IMR-90 (cell line): ENCODE results near the gene CYB561D2. TPM values are rescaled to one million over a fixed set of nuclear protein-coding genes. Genes with fewer than 3 reads are reported as not detected.

ENCODE experiments used
- ATAC-seq: fragments of 200-7000 bp; cut with Tn5 transposase; 2 replicates; pipeline ENCODE4 v1.9.1; 2020; ENCODE audit warnings: low read depth, mild to moderate bottlenecking, moderate library complexity
- BruUV-seq: library from RNA; stranded (reverse); fragments of 400-500 nt; replicated peaks from 2 replicates; lab custom pipeline; 2021; lab: Mats Ljungman, UMichigan
- CTCF ChIA-PET: fragments of 300-600 bp; formaldehyde crosslinking; extraction: SDS; loops from one replicate; lab custom pipeline; 2021; ENCODE audit warnings: antibody characterized with exemption; lab: Yijun Ruan, JAX
- POLR2A ChIA-PET: fragments of 300-600 bp; sonication (Branson Sonifier 250); formaldehyde crosslinking; loops from one replicate; lab custom pipeline; 2022; ENCODE audit warnings: antibody characterized with exemption; ENCODE audit not compliant: unreplicated experiment; lab: Charles Lee
- DNase-seq: peaks from one replicate; pipeline ENCODE4 v3.0.0; 2013
- H2AFZ ChIP-seq: replicated peaks from 2 replicates; pipeline ENCODE3; 2013; ENCODE audit warnings: low read length, mild to moderate bottlenecking; ENCODE audit not compliant: poor library complexity
- H2AK5ac ChIP-seq: 2 replicates; pipeline ENCODE4 v1.6.1; 2013; ENCODE audit warnings: low read depth, low read length, inconsistent platforms
- H2AK9ac ChIP-seq: replicated peaks from 2 replicates; pipeline ENCODE3; 2013; ENCODE audit warnings: mild to moderate bottlenecking, low read depth, low read length, moderate library complexity; ENCODE audit not compliant: poor library complexity
- H2BK120ac ChIP-seq: 2 replicates; pipeline ENCODE4 v1.6.1; 2013; ENCODE audit warnings: low read depth, low read length, inconsistent platforms
- H2BK15ac ChIP-seq: 3 replicates; pipeline ENCODE4 v1.6.1; 2013; ENCODE audit warnings: low read depth, low read length, inconsistent platforms
- H2BK20ac ChIP-seq: 2 replicates; pipeline ENCODE4 v1.6.1; 2013; ENCODE audit warnings: low read depth, mild to moderate bottlenecking, inconsistent platforms, low read length, moderate library complexity
- H2BK5ac ChIP-seq: 2 replicates; pipeline ENCODE4 v1.6.1; 2013; ENCODE audit warnings: mild to moderate bottlenecking, low read depth, low read length, inconsistent platforms; ENCODE audit not compliant: poor library complexity, severe bottlenecking
- H3K14ac ChIP-seq: replicated peaks from 2 replicates; pipeline ENCODE4 v1.6.1; 2013; ENCODE audit warnings: low read depth, low read length, inconsistent platforms
- H3K18ac ChIP-seq: 2 replicates; pipeline ENCODE4 v1.6.1; 2013; ENCODE audit warnings: low read depth, low read length, control low read depth
- H3K23ac ChIP-seq: 2 replicates; pipeline ENCODE4 v1.6.1; 2013; ENCODE audit warnings: low read depth, low read length, inconsistent platforms
- H3K27ac ChIP-seq: 2 replicates; pipeline ENCODE4 v1.5.1; 2013; ENCODE audit warnings: mild to moderate bottlenecking, control low read depth, low read length; ENCODE audit not compliant: insufficient read depth
- H3K27me3 ChIP-seq: 2 replicates; pipeline ENCODE4 v1.6.1; 2013; ENCODE audit warnings: low read length; ENCODE audit not compliant: control insufficient read depth, insufficient read depth
- H3K36me3 ChIP-seq: 2 replicates; pipeline ENCODE4 v1.6.1; 2013; ENCODE audit warnings: low read length, mixed read lengths; ENCODE audit not compliant: control insufficient read depth, insufficient read depth
- H3K4ac ChIP-seq: 2 replicates; pipeline ENCODE4 v1.6.1; 2013; ENCODE audit warnings: low read depth, low read length, inconsistent platforms
- H3K4me1 ChIP-seq: 2 replicates; pipeline ENCODE4 v1.6.1; 2013; ENCODE audit warnings: low read length, mixed read lengths; ENCODE audit not compliant: control insufficient read depth, insufficient read depth
- H3K4me2 ChIP-seq: 2 replicates; pipeline ENCODE4 v1.6.1; 2013; ENCODE audit warnings: low read depth, mild to moderate bottlenecking, control low read depth, low read length, moderate library complexity
- H3K4me3 ChIP-seq: 2 replicates; pipeline ENCODE4 v1.5.1; 2013; ENCODE audit warnings: low read depth, mild to moderate bottlenecking, control low read depth, low read length, moderate library complexity; ENCODE audit not compliant: insufficient read depth
- H3K56ac ChIP-seq: 2 replicates; pipeline ENCODE4 v1.6.1; 2013; ENCODE audit warnings: low read length, inconsistent platforms; ENCODE audit not compliant: insufficient read depth; ENCODE audit errors: extremely low read depth
- H3K79me1 ChIP-seq, 2 experiments: 2 replicates each; pipeline ENCODE4 v1.6.1; 2013; ENCODE audit warnings: low read length in 2 of 2, inconsistent platforms in 1 of 2, low read depth in 1 of 2
- H3K9ac ChIP-seq: 2 replicates; pipeline ENCODE4 v1.6.1; 2013; ENCODE audit warnings: low read depth, low read length, control low read depth
- H3K9me1 ChIP-seq: 2 replicates; pipeline ENCODE4 v1.6.1; 2013; ENCODE audit warnings: low read length, inconsistent platforms; ENCODE audit not compliant: insufficient read depth
- H3K9me3 ChIP-seq: 2 replicates; pipeline ENCODE4 v1.6.1; 2013; ENCODE audit warnings: low read length; ENCODE audit not compliant: control insufficient read depth, insufficient read depth
- H4K20me1 ChIP-seq: 2 replicates; pipeline ENCODE4 v1.6.1; 2013; ENCODE audit warnings: low read length, inconsistent platforms; ENCODE audit not compliant: insufficient read depth
- H4K5ac ChIP-seq: 2 replicates; pipeline ENCODE4 v1.6.1; 2013; ENCODE audit warnings: mild to moderate bottlenecking, low read depth, low read length, control low read depth
- H4K8ac ChIP-seq, 2 experiments: 2 replicates each; pipeline ENCODE4 v1.6.1; 2013; ENCODE audit warnings: low read depth in 2 of 2, low read length in 2 of 2, control low read depth in 1 of 2, inconsistent platforms in 1 of 2
- H4K91ac ChIP-seq: 2 replicates; pipeline ENCODE4 v1.6.1; 2013; ENCODE audit warnings: low read depth, low read length, inconsistent platforms; ENCODE audit not compliant: insufficient read depth
- BHLHE40 ChIP-seq: fragments of 150-350 bp; IDR thresholded peaks from 2 replicates; pipeline ENCODE4 v1.6.1; 2016; ENCODE audit warnings: mild to moderate bottlenecking, low read depth, low read length
- CEBPB ChIP-seq: IDR thresholded peaks from 2 replicates; pipeline ENCODE4 v1.6.1; 2012; ENCODE audit warnings: low read depth, low read length, improper control_type of control experiment
- CHD1 ChIP-seq: IDR thresholded peaks from 2 replicates; pipeline ENCODE4 v1.6.1; 2012; ENCODE audit warnings: low read depth, low read length, improper control_type of control experiment
- CTCF ChIP-seq: conservative IDR thresholded peaks from 2 replicates; pipeline ENCODE4 v1.5.1; 2012; ENCODE audit warnings: mild to moderate bottlenecking, low read depth, low read length, improper control_type of control experiment
- ELK1 ChIP-seq: fragments of 150-350 bp; IDR thresholded peaks from 2 replicates; pipeline ENCODE4 v1.6.1; 2016; ENCODE audit warnings: low read depth, mild to moderate bottlenecking, low read length, moderate library complexity, borderline replicate concordance
- FOS ChIP-seq: fragments of 150-350 bp; IDR thresholded peaks from 2 replicates; pipeline ENCODE4 v1.6.1; 2016; ENCODE audit warnings: low read depth, low read length
- MAFK ChIP-seq: IDR thresholded peaks from 2 replicates; pipeline ENCODE4 v1.6.1; 2012; ENCODE audit warnings: low read depth, low read length, improper control_type of control experiment
- MAZ ChIP-seq: IDR thresholded peaks from 2 replicates; pipeline ENCODE4 v1.6.1; 2012; ENCODE audit warnings: low read depth, mild to moderate bottlenecking, low read length, improper control_type of control experiment, moderate library complexity, borderline replicate concordance
- RAD21 ChIP-seq: IDR thresholded peaks from 2 replicates; pipeline ENCODE4 v1.6.1; 2012; ENCODE audit warnings: low read length, improper control_type of control experiment
- RCOR1 ChIP-seq: IDR thresholded peaks from 2 replicates; pipeline ENCODE4 v1.6.1; 2012; ENCODE audit warnings: mild to moderate bottlenecking, low read length, improper control_type of control experiment; ENCODE audit not compliant: insufficient replicate concordance
- RFX5 ChIP-seq: IDR thresholded peaks from 2 replicates; pipeline ENCODE4 v1.8.0; 2012; ENCODE audit warnings: low read depth, mild to moderate bottlenecking, low read length, moderate library complexity
- SMC3 ChIP-seq: fragments of 150-350 bp; IDR thresholded peaks from 2 replicates; pipeline ENCODE4 v1.6.1; 2016; ENCODE audit warnings: low read depth, mild to moderate bottlenecking, antibody characterized with exemption, low read length, moderate library complexity
- WGBS, 2 experiments: methylation state at CpG; one replicate each; pipeline versions ENCODE4 v1.1.5 to v1.1.7; 2013; ENCODE audit warnings: missing lambda C conversion rate in 2 of 2; ENCODE audit not compliant: insufficient read length in 1 of 2; ENCODE audit errors: extremely low coverage in 2 of 2; 5-methylcytosine and 5-hydroxymethylcytosine counted together
- dilution Hi-C: fragments of 300-500 bp; cut with HindIII; formaldehyde crosslinking; loops from one replicate; pipeline ENCODE4 v1.14.3; 2018; ENCODE audit warnings: low sequenced_read_pairs; ENCODE audit not compliant: unreplicated experiment
- in situ Hi-C: fragments of 300-500 bp; cut with MboI; formaldehyde crosslinking; loops from 3 replicates; pipeline ENCODE4 v1.14.3; 2019; ENCODE audit warnings: low sequenced_read_pairs, inconsistent platforms, mixed read lengths
- intact Hi-C: fragments of 100-400 bp; cut with micrococcal nuclease; formaldehyde crosslinking; loops from 2 replicates; pipeline ENCODE4 v1.10.0; 2022
- polyA plus RNA-seq, 3 experiments: library from polyadenylated mRNA; depleted of rRNA; stranded (reverse); fragments of >200 nt; gene quantifications; 2 replicates each; pipeline ENCODE4 v1.2.3, GENCODE V29; 2012; ENCODE audit warnings: low replicate concordance in 1 of 3
- total RNA-seq: library from RNA; depleted of rRNA; stranded (reverse); fragments of >200 nt; gene quantifications from 2 replicates; pipeline ENCODE4 v1.2.3, GENCODE V29; 2012

The CYB561D2 gene
- total and polyA plus RNA-seq, 2 of the 4 experiments (the other 2 are of a cell fraction), result 29.2 to 31.7 TPM

GRCh38 chr3:50318615-50319014 lies 32.0 kb upstream of the CYB561D2 start:
- H3K79me1 ChIP-seq, result peaks cover 29 to 57% of the 10 kb centered on the region in 2 experiments
- H4K20me1 ChIP-seq, result 0 out of 2 replicates have a peak, but pooled peaks cover 18% of the 10 kb centered on the region
- DNase-seq (no peak), ATAC-seq (no peak)
- H2BK20ac ChIP-seq, result no peak overlapping the region
- ChIA-PET CTCF (no interaction called here), POLR2A (no interaction called here)
- no peak overlapping the region for H4K5ac ChIP-seq
- no peak overlapping the region for H3K4me3 ChIP-seq
- no peak overlapping the region for H4K8ac ChIP-seq
- no peak overlapping the region for H3K56ac ChIP-seq
- H2AFZ ChIP-seq, result no peak overlapping the region
- no peaks in the 10 kb centered on the region for H3K27me3 ChIP-seq
- H3K4me1 ChIP-seq, result peaks cover 25% of the 10 kb centered on the region
- H3K27ac ChIP-seq, result no peak overlapping the region
- no peak overlapping the region for H4K91ac ChIP-seq
- WGBS, 2 experiments, result 89% methylated on average over 7 of the region's 10 CpGs; no CpG with 5 or more reads in 1 of the 2 experiments
- no peak overlapping the region for H3K23ac ChIP-seq
- no peak overlapping the region for H3K4ac ChIP-seq
- no peak overlapping the region for H2BK15ac ChIP-seq
- no peak overlapping the region for H3K14ac ChIP-seq
- H2BK120ac ChIP-seq, result no peak overlapping the region
- no peak overlapping the region for H2BK5ac ChIP-seq
- no peak overlapping the region for H2AK5ac ChIP-seq
- H3K18ac ChIP-seq, result no peak overlapping the region
- peaks cover 23% of the 10 kb centered on the region for H3K9me1 ChIP-seq
- intact Hi-C loops (no loop called here), dilution Hi-C loops (no loop called here), in situ Hi-C loops (no loop called here)
- H3K36me3 ChIP-seq, result peaks cover 38% of the 10 kb centered on the region
- TF ChIP-seq BHLHE40 (no peak), MAFK (no peak), MAZ (no peak), SMC3 (no peak), RAD21 (no peak), RCOR1 (no peak), ELK1 (no peak), RFX5 (no peak), CTCF (no peak), CHD1 (no peak), FOS (no peak), CEBPB (no peak)
- no peak overlapping the region for H3K9ac ChIP-seq
- no TSS peak for BruUV-seq
- H2AK9ac ChIP-seq, result no peak overlapping the region
- no peaks in the 10 kb centered on the region for H3K9me3 ChIP-seq
- no peak overlapping the region for H3K4me2 ChIP-seq
